ENCODE results near the gene LCP1.

DNA sequence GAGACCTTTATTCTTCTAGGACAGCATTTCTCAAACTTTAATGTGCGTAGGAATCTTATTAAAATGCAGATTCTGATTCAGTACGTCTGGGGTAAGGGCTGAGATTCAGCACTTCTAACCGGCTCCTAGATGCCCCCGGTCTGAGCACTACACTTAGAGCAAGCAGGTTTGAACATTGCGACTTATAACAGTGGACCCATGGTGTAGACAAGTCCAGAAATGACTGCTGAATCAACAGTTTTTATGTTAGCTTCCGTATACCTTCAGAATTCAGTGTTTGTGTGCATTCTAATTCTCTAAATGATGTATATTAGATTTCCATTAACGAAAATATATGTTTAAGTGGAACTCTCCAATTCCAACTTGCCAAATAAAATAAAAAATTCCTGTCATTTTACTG lies 59.7 kb downstream of the LCP1 start:
- TF ChIP-seq POLR2AphosphoS5 (IDR thresholded peaks at IDR 0.05) (no peak), POLR2A (IDR thresholded peaks at IDR 0.05) (no peak)
- TF ChIP-seq, protein P1, sequence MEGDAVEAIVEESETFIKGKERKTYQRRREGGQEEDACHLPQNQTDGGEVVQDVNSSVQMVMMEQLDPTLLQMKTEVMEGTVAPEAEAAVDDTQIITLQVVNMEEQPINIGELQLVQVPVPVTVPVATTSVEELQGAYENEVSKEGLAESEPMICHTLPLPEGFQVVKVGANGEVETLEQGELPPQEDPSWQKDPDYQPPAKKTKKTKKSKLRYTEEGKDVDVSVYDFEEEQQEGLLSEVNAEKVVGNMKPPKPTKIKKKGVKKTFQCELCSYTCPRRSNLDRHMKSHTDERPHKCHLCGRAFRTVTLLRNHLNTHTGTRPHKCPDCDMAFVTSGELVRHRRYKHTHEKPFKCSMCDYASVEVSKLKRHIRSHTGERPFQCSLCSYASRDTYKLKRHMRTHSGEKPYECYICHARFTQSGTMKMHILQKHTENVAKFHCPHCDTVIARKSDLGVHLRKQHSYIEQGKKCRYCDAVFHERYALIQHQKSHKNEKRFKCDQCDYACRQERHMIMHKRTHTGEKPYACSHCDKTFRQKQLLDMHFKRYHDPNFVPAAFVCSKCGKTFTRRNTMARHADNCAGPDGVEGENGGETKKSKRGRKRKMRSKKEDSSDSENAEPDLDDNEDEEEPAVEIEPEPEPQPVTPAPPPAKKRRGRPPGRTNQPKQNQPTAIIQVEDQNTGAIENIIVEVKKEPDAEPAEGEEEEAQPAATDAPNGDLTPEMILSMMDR (IDR thresholded peaks at IDR 0.05) = no peak

Measured in prostate gland (tissue), 2 donors.